Erythroblast (primary cell): ENCODE results near the gene PTGES3.

ENCODE experiments used
- GATA1 ChIP-seq: IDR thresholded peaks from 2 replicates; pipeline ENCODE4 v1.6.1; 2011; ENCODE audit warnings: low read depth, mild to moderate bottlenecking, control low read depth, low read length, moderate library complexity
- POLR2A ChIP-seq: IDR thresholded peaks from 2 replicates; pipeline ENCODE4 v1.6.1; 2011; ENCODE audit warnings: mild to moderate bottlenecking, low read length

DNA sequence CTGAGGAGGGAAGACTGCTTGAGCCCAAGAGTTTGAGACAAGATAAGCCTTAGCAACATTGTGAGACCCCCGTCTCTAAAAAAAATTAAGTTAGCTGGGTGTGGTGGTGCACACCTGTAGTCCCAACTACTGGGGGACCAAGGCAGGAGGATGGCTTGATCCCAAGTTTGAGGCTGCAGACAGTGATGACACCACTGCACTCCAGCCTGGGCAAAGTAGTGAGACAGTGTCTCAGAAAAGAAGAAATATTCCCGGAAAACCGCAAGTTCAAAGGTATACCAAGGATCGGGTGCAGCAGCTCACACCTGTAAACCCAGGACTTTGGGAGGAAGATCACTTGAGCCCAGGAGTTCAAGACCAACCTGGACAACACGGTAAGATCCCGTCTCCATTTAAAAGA is 5.8 kb downstream of the PTGES3 start:
- TF ChIP-seq POLR2A = no peak
- TF ChIP-seq GATA1 = no peak
